K562 (cell line): ENCODE data around the gene SRPK1. TPM values are rescaled to one million over a fixed set of nuclear protein-coding genes. Genes with fewer than 3 reads are reported as not detected.

Experiments
- ATAC-seq: fragments of 200-7000 bp; cut with Tn5 transposase; 3 replicates; pipeline ENCODE4 v1.9.1; 2020; ENCODE audit warnings: moderate library complexity
- BruUV-seq: library from RNA; stranded (reverse); fragments of 400-500 nt; replicated peaks from 2 replicates; lab custom pipeline; 2021; lab: Mats Ljungman, UMichigan
- CTCF ChIA-PET: fragments of 300-600 bp; formaldehyde crosslinking; extraction: SDS; loops from one replicate; lab custom pipeline; 2021; ENCODE audit warnings: low intra/inter-chr PET ratio; lab: Yijun Ruan, JAX
- POLR2A ChIA-PET: fragments of 300-600, 350-650 bp; sonication (Branson Sonifier 250); formaldehyde crosslinking; extraction: SDS; loops from one replicate; lab custom pipeline; 2021; ENCODE audit warnings: antibody characterized with exemption, inconsistent platforms; lab: Yijun Ruan, JAX
- DNase-seq, 4 experiments: peaks; one replicate each; pipeline versions ENCODE4 v3.0.0 to v3.0.0-alpha.2; 2011 to 2018; ENCODE audit warnings: low spot score in 3 of 4, mixed read lengths in 3 of 4; ENCODE audit errors: extremely low read depth in 1 of 4
- FAIRE-seq: peaks from 2 replicates; lab custom pipeline; 2011; peaks lifted over from hg19 to GRCh38; lab: Jason Lieb, UNC
- H2AFZ ChIP-seq: 2 replicates; pipeline ENCODE4 v1.6.0; 2011; ENCODE audit warnings: low read depth, low read length, control low read depth, inconsistent platforms
- H3K27ac ChIP-seq: fragments of 200-600 bp; 3 replicates; pipeline ENCODE4 v1.8.0; 2011; ENCODE audit warnings: low read depth, mild to moderate bottlenecking, control low read depth, inconsistent platforms, low read length, moderate library complexity, mixed read lengths; ENCODE audit errors: extremely low read depth
- H3K27me3 ChIP-seq, 2 experiments: fragments of 300-600 bp in 1 of 2; 2 replicates in 1 of 2; 3 replicates in 1 of 2; pipeline versions ENCODE4 v1.6.0 to v1.8.0; 2011; ENCODE audit warnings: inconsistent platforms in 2 of 2, low read length in 2 of 2, mild to moderate bottlenecking in 1 of 2, mixed read lengths in 1 of 2, moderate library complexity in 1 of 2; ENCODE audit not compliant: control insufficient read depth in 2 of 2, insufficient read depth in 2 of 2
- H3K36me3 ChIP-seq: fragments of 300-600 bp; 3 replicates; pipeline ENCODE4 v1.8.0; 2011; ENCODE audit warnings: mild to moderate bottlenecking, low read length, inconsistent platforms; ENCODE audit not compliant: control insufficient read depth, insufficient read depth
- H3K4me1 ChIP-seq, 2 experiments: fragments of 200-600 bp in 1 of 2; replicated peaks in 1 of 2; 2 replicates in 1 of 2; 3 replicates in 1 of 2; pipeline versions ENCODE4 v1.5.1 to v1.8.0; 2011; ENCODE audit warnings: inconsistent platforms in 2 of 2, low read length in 2 of 2, mild to moderate bottlenecking in 1 of 2, mixed read lengths in 1 of 2, moderate library complexity in 1 of 2; ENCODE audit not compliant: control insufficient read depth in 2 of 2, insufficient read depth in 2 of 2
- H3K4me2 ChIP-seq: 2 replicates; pipeline ENCODE4 v1.6.1; 2011; ENCODE audit warnings: low read length, control low read depth, inconsistent platforms, mixed read lengths; ENCODE audit not compliant: insufficient read depth
- H3K4me3 ChIP-seq: fragments of 200-600 bp; sonication (generic), shearing (Covaris generic); 2 replicates; pipeline ENCODE4 v1.5.1; 2016; ENCODE audit warnings: control low read depth, inconsistent platforms
- H3K79me2 ChIP-seq: fragments of 200-600 bp; 3 replicates; pipeline ENCODE4 v1.8.0; 2011; ENCODE audit warnings: low read length, inconsistent platforms; ENCODE audit not compliant: control insufficient read depth, insufficient read depth
- H3K9ac ChIP-seq, 2 experiments: 2 replicates each; pipeline versions ENCODE4 v1.6.0 to v1.6.1; 2011; ENCODE audit warnings: low read depth in 2 of 2, low read length in 2 of 2, control low read depth in 1 of 2, inconsistent platforms in 1 of 2, mild to moderate bottlenecking in 1 of 2, mixed read lengths in 1 of 2; ENCODE audit not compliant: insufficient read depth in 1 of 2
- H3K9me1 ChIP-seq: one replicate; pipeline ENCODE4 v1.6.0; 2011; ENCODE audit warnings: inconsistent platforms, mild to moderate bottlenecking, low read length, moderate library complexity; ENCODE audit not compliant: control insufficient read depth, insufficient read depth
- H3K9me3 ChIP-seq: replicated peaks from 2 replicates; pipeline ENCODE4 v1.5.1; 2011; ENCODE audit warnings: low read depth, low read length, inconsistent platforms; ENCODE audit not compliant: control insufficient read depth, insufficient read depth
- H4K20me1 ChIP-seq: replicated peaks from 2 replicates; pipeline ENCODE4 v1.6.1; 2011; ENCODE audit warnings: low read length, inconsistent platforms, mixed read lengths; ENCODE audit not compliant: control insufficient read depth, insufficient read depth
- FIP1L1 ChIP-seq: fragments of 200-400 bp; formaldehyde crosslinking; IDR thresholded peaks from 2 replicates; pipeline ENCODE4 v1.6.1; 2018; ENCODE audit warnings: mild to moderate bottlenecking, low read depth, low read length; ENCODE audit not compliant: poor library complexity, severe bottlenecking
- GTF2A2 ChIP-seq: IDR thresholded peaks from 2 replicates; pipeline ENCODE4 v1.6.1; 2016; ENCODE audit warnings: mild to moderate bottlenecking, missing genetic modification characterization, missing compliant biosample characterization
- PML ChIP-seq: IDR thresholded peaks from 2 replicates; pipeline ENCODE4 v1.6.1; 2012; ENCODE audit warnings: low read length, inconsistent platforms
- RBM14 ChIP-seq: fragments of 200-400 bp; formaldehyde crosslinking; IDR thresholded peaks from 2 replicates; pipeline ENCODE4 v1.6.1; 2018; ENCODE audit warnings: low read depth, mild to moderate bottlenecking, low read length, moderate library complexity, borderline replicate concordance; ENCODE audit not compliant: insufficient read depth
- TAF7 ChIP-seq: fragments of 450-650 bp; IDR thresholded peaks from 2 replicates; pipeline ENCODE4 v1.6.1; 2016; ENCODE audit warnings: missing genetic modification characterization, missing compliant biosample characterization
- ZKSCAN1 ChIP-seq: fragments of 150-350 bp; IDR thresholded peaks from 2 replicates; pipeline ENCODE4 v1.6.1; 2016; ENCODE audit warnings: low read depth, low read length
- ZNF174 ChIP-seq: fragments of 250-450 bp; sonication (Bioruptor Pico); IDR thresholded peaks from 2 replicates; pipeline ENCODE4 v1.4.0; 2020; ENCODE audit warnings: mild to moderate bottlenecking
- ZNF384 ChIP-seq: IDR thresholded peaks from 2 replicates; pipeline ENCODE4 v1.6.1; 2012; ENCODE audit warnings: low read depth, low read length, improper control_type of control experiment
- ZNF785 ChIP-seq: fragments of 250-450 bp; sonication (Bioruptor Pico); IDR thresholded peaks from 2 replicates; pipeline ENCODE4 v1.4.0; 2020; ENCODE audit warnings: mild to moderate bottlenecking
- WGBS: fragments of 100-300 bp; shearing (Covaris generic); methylation state at CpG from one replicate; pipeline ENCODE4 v1.1.6; 2016; ENCODE audit warnings: low coverage, mixed read lengths; ENCODE audit not compliant: insufficient coverage; ENCODE audit errors: missing lambda C conversion rate; 5-methylcytosine and 5-hydroxymethylcytosine counted together
- in situ Hi-C: fragments of 300-500 bp; cut with MboI; formaldehyde crosslinking; loops from 4 replicates; pipeline ENCODE4 v1.15.0; 2018; ENCODE audit warnings: inconsistent platforms, mixed read lengths
- intact Hi-C: fragments of 100-400 bp; cut with micrococcal nuclease; formaldehyde crosslinking; loops from 2 replicates; pipeline ENCODE4 v1.14.2; 2022
- polyA plus RNA-seq, 8 experiments: library from polyadenylated mRNA; depleted of rRNA in 4 of 8; stranded (reverse) in 5 of 8; unstranded in 3 of 8; fragments of >200 nt; fragmentation: Nextera tagmentation in 2 of 8; fragmentation: Illumina TruSeq in 1 of 8; extraction: Ambion mirVana in 2 of 8; extraction: Trizol in 1 of 8; gene quantifications; 2 replicates each; pipeline versions ENCODE4 v1.2.1 to v1.2.3, GENCODE V29; 2011 to 2014; ENCODE audit warnings: inconsistent platforms in 1 of 8, missing spikeins in 1 of 8
- total RNA-seq, 7 experiments: library from RNA; depleted of rRNA in 6 of 7; stranded (reverse); fragments of >200 nt in 6 of 7; fragmentation: Illumina TruSeq in 2 of 7; extraction: Trizol in 2 of 7; gene quantifications; 2 replicates each; pipeline versions ENCODE4 v1.2.1 to v1.2.3, GENCODE V29; 2011 to 2021; ENCODE audit warnings: low replicate concordance in 1 of 7
- TF ChIP-seq, protein P1 (sequence below): fragments of 450-650 bp; formaldehyde crosslinking; IDR thresholded peaks from 2 replicates; pipeline ENCODE4 v1.4.0; 2020; ENCODE audit warnings: mild to moderate bottlenecking, moderate library complexity
- TF ChIP-seq, protein P2 (sequence below), 2 experiments: fragments of 200-800 bp in 1 of 2; sonication (Bioruptor generic) in 1 of 2; sonication (generic) in 1 of 2; formaldehyde crosslinking in 1 of 2; IDR thresholded peaks in 1 of 2; conservative IDR thresholded peaks in 1 of 2; 2 replicates each; pipeline versions ENCODE4 v1.5.0 to v1.6.1; 2016 to 2020; ENCODE audit warnings: missing compliant biosample characterization in 1 of 2, missing genetic modification characterization in 1 of 2, missing genetic modification reagents in 1 of 2
- TF ChIP-seq, protein P3 (sequence below): IDR thresholded peaks from 2 replicates; pipeline ENCODE4 v1.6.1; 2014; ENCODE audit warnings: antibody characterized with exemption

The SRPK1 gene
- total and polyA plus RNA-seq, 9 of the 15 experiments (the other 6 are each of a cell fraction or from before 2014, with no cell fraction given) = 99.6 to 185 (median 159) TPM

DNA sequence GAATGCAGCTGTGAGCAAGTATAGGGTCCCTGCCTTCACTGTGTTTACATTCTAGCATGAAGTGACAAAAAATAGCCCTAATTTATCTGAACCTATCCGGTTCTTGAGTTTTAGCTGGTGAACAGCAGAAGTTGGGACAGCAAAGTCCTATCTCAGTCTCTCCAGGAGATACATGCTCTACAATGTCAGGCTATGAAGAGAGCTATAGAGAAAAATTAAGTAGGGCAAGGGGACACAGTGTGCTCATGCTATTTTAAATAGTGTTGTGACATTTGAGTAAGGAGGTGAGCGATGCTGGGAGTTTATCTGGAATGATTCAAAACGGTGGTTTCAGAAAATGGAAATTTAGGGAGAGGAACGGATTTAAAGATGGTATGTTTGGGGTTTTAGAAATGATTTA, 20.4 kb downstream of the SRPK1 start:
- in situ Hi-C loops = no loop called here
- no peak for ATAC-seq
- no peak for TF ChIP-seq TAF7 (tag)
- TF ChIP-seq, protein P1, sequence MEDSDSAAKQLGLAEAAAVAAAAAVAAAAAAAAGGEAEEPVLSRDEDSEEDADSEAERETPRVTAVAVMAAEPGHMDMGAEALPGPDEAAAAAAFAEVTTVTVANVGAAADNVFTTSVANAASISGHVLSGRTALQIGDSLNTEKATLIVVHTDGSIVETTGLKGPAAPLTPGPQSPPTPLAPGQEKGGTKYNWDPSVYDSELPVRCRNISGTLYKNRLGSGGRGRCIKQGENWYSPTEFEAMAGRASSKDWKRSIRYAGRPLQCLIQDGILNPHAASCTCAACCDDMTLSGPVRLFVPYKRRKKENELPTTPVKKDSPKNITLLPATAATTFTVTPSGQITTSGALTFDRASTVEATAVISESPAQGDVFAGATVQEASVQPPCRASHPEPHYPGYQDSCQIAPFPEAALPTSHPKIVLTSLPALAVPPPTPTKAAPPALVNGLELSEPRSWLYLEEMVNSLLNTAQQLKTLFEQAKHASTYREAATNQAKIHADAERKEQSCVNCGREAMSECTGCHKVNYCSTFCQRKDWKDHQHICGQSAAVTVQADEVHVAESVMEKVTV (CRISPR knock-in tag) = no peak
- TF ChIP-seq, protein P2, sequence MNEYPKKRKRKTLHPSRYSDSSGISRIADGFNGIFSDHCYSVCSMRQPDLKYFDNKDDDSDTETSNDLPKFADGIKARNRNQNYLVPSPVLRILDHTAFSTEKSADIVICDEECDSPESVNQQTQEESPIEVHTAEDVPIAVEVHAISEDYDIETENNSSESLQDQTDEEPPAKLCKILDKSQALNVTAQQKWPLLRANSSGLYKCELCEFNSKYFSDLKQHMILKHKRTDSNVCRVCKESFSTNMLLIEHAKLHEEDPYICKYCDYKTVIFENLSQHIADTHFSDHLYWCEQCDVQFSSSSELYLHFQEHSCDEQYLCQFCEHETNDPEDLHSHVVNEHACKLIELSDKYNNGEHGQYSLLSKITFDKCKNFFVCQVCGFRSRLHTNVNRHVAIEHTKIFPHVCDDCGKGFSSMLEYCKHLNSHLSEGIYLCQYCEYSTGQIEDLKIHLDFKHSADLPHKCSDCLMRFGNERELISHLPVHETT (CRISPR knock-in tag; conservative IDR thresholded peaks at IDR 0.05 in 1 of 2, IDR thresholded peaks at IDR 0.05 in 1 of 2) = no peak
- no peak for TF ChIP-seq ZNF785 (CRISPR knock-in tag)
- TF ChIP-seq ZNF384 = no peak
- TF ChIP-seq, protein P3, sequence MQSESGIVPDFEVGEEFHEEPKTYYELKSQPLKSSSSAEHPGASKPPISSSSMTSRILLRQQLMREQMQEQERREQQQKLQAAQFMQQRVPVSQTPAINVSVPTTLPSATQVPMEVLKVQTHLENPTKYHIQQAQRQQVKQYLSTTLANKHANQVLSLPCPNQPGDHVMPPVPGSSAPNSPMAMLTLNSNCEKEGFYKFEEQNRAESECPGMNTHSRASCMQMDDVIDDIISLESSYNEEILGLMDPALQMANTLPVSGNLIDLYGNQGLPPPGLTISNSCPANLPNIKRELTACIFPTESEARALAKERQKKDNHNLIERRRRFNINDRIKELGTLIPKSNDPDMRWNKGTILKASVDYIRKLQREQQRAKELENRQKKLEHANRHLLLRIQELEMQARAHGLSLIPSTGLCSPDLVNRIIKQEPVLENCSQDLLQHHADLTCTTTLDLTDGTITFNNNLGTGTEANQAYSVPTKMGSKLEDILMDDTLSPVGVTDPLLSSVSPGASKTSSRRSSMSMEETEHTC = no peak
- TF ChIP-seq PML = no peak
- no peak for TF ChIP-seq ZNF174
- no peak for TF ChIP-seq RBM14
- TF ChIP-seq GTF2A2 = no peak
- TF ChIP-seq ZKSCAN1 = no peak
- no peak for TF ChIP-seq FIP1L1
- TF ChIP-seq, all 486 proteins: peak for 0
- no peak for FAIRE-seq
- H2AFZ ChIP-seq = no peak overlapping the region
- H3K27ac ChIP-seq = no peak overlapping the region
- H4K20me1 ChIP-seq = peaks cover 16% of the 10 kb centered on the region; the same call in 1 of the 2 replicates
- WGBS = 93% methylated on average over 4 of the region's 4 CpGs
- H3K27me3 ChIP-seq = no peaks in the 10 kb centered on the region
- H3K9ac ChIP-seq = no peak overlapping the region
- H3K4me1 ChIP-seq = no peaks in the 10 kb centered on the region
- H3K9me3 ChIP-seq = 0 out of 2 replicates have a peak, but pooled peaks cover 3% of the 10 kb centered on the region
- H3K9me1 ChIP-seq = no peaks in the 10 kb centered on the region
- POLR2A ChIA-PET = interaction anchor here (0.7 to 2.1 kb wide), 4 partner anchors 8 to 448 kb away, joined by 3 to 9 read pairs (median 4); no protein-coding TSS in a partner anchor
- no TSS peak for BruUV-seq
- CTCF ChIA-PET = no interaction called here
- intact Hi-C loops = no loop called here
- DNase-seq = no peak
- H3K4me2 ChIP-seq = no peak overlapping the region
- peaks cover 88% of the 10 kb centered on the region for H3K36me3 ChIP-seq
- no peak overlapping the region for H3K4me3 ChIP-seq
- H3K79me2 ChIP-seq = peaks cover 98% of the 10 kb centered on the region
